SU-DHL-6 (cell line): Measurements from ENCODE around the gene DSN1.

Experiments used
- CTCF ChIP-seq: fragments of 200-600 bp; sonication (generic); IDR thresholded peaks from one replicate; pipeline ENCODE4 v1.5.1; 2017; ENCODE audit warnings: antibody characterized with exemption, mild to moderate bottlenecking, low read length, moderate library complexity; ENCODE audit not compliant: insufficient read depth, poor library complexity, severe bottlenecking
- EZH2phosphoT487 ChIP-seq: fragments of 200-600 bp; sonication (generic), shearing (Covaris generic); conservative IDR thresholded peaks from 2 replicates; pipeline ENCODE4 v1.6.1; 2018; ENCODE audit warnings: mild to moderate bottlenecking, antibody characterized with exemption, low read length, moderate library complexity, mixed read lengths

- TF ChIP-seq CTCF = no peak
- no peak for TF ChIP-seq EZH2phosphoT487
Observed at GRCh38 chr20:36703530-36703929, 70.0 kb downstream of the DSN1 start.
